ENCODE results near the gene STIM1.

The STIM1 gene

DNA sequence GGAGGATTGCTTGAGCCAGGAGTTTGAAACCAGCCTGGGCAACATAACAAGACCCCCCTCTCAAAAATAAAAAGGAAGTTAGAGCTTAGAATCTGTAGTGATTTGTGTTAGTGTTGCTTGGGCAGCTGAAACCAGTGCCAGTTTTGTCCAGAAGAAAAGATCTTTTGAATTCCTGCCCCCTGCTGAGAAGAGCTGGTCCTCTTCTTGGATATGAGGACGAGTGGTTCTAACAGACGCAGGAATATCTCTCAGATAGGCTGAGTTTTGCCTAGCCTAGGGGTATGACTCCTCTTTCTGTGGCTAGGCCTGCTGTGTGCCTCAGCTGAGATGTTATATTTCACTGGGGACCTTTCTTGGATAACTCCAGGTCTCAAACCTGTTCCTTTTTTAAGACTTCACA lies 102.8 kb downstream of the STIM1 start:
- H3K4me3 ChIP-seq (ENCODE audit: low read depth, low read length), result no peak overlapping the region
- no peak for DNase-seq (ENCODE audit: low read depth)
- TF ChIP-seq, protein P1, sequence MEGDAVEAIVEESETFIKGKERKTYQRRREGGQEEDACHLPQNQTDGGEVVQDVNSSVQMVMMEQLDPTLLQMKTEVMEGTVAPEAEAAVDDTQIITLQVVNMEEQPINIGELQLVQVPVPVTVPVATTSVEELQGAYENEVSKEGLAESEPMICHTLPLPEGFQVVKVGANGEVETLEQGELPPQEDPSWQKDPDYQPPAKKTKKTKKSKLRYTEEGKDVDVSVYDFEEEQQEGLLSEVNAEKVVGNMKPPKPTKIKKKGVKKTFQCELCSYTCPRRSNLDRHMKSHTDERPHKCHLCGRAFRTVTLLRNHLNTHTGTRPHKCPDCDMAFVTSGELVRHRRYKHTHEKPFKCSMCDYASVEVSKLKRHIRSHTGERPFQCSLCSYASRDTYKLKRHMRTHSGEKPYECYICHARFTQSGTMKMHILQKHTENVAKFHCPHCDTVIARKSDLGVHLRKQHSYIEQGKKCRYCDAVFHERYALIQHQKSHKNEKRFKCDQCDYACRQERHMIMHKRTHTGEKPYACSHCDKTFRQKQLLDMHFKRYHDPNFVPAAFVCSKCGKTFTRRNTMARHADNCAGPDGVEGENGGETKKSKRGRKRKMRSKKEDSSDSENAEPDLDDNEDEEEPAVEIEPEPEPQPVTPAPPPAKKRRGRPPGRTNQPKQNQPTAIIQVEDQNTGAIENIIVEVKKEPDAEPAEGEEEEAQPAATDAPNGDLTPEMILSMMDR (IDR thresholded peaks at IDR 0.05; ENCODE audit: insufficient read depth, low read depth, low read length, missing control alignments), result no peak

DNA sequence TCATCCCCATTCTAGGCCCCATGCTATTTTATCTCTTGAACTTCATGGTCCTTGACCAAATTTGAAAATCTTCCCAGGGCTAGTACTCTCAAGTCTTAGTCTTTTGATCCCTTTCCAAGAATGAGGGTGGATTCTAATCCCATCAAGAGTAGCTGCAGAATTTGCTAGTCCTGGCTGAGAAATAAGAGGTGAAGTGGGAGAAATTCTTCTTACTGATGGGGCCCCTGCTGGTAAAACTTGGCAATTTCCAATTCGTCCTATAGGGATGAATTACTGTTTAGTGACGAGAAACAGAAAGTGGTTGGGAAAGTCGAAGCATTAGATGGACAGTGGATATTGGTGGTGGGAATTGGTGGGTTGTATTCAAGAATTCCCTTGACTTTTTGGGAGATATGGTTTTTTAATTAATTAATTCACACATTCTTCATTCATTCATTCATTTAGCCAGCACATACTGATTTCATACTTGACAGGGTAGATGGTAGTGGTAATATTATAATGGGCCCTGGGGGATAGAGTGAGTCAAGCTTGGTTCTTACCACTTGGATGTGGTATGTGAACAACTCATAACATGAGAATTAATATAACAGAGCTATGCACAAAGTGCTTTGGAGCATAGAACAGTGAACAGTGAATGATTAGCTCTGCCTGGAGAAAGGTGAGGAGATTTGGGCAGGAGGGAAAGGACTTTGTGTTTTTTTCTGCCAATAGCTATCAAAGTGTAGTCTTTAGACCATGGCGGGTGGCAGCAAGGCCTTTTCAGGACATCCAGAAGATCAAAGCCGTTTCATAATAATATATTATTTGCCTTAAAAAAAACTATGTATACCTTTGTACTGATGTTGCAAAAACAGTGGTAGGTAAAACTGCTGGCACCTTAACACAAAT lies 103.8 kb downstream of the STIM1 start:
- H3K4me3 ChIP-seq (ENCODE audit: low read depth, low read length), result no peak overlapping the region
- TF ChIP-seq, protein P1 (IDR thresholded peaks at IDR 0.05; ENCODE audit: insufficient read depth, low read depth, low read length, missing control alignments), result no peak
- peak; percentile 19 for DNase-seq (ENCODE audit: low read depth)

DNA sequence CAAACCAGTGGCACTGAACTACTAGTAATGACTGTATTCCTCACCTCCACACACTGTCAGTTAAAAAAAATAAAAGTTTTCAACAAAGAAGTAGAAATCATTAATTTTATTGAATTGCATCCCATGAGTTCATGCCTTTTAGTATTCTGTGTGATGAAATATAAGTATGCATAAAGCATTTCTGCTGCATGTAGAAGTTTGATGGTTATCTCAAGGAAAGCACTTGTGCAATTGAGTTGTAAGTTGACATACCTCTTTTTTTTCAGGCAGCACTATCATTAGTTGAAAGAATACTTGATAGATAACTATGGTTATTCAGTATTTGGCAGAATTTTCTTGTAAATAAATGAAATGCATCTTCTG lies 104.4 kb downstream of the STIM1 start:
- TF ChIP-seq, protein P1 (IDR thresholded peaks at IDR 0.05; ENCODE audit: insufficient read depth, low read depth, low read length, missing control alignments), result no peak
- DNase-seq (ENCODE audit: low read depth), result no peak
- no peak overlapping the region for H3K4me3 ChIP-seq (ENCODE audit: low read depth, low read length)

DNA sequence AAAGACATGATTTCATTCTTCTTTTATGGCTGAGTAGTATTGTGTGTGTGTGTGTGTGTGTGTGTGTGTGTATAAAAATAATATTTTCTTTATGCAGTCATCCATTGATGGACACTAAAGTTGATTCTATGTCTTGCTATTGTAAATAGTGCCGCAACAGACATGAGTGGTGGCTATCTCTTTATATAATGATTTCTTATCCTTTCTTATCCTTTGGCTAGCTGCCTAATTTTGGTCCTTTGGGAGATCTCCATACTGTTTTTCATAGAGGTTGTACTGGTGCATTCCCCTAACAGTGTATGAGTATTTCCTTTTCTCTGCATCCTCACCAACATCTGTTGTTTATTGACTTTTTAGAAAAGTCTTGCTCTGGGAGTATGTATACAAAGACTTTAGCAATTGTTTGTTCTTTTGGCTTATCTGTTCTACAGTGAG lies 107.0 kb downstream of the STIM1 start:
- H3K4me3 ChIP-seq (ENCODE audit: low read depth, low read length), result no peak overlapping the region
- DNase-seq (ENCODE audit: low read depth), result no peak
- TF ChIP-seq, protein P1 (IDR thresholded peaks at IDR 0.05; ENCODE audit: insufficient read depth, low read depth, low read length, missing control alignments), result no peak

DNA sequence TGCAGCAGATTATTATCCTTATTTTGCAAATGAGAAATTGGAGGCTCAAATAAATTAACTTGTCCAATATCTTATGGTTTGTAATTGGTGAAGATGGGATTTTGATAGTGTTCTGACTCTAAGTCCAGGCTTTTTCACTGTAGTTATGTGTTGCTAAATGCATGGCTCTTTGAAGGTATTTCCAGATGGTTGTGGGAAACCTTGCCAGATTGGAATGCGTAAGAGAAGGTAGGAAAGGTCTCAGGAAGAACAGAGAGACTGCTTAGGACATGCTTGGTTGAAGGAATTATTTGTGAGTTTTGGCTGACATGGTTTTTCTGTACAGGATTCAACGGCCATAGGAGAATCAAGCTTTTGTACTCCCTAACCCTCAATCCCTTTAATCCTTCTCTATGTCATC lies 108.6 kb downstream of the STIM1 start:
- no peak for DNase-seq (ENCODE audit: low read depth)
- TF ChIP-seq, protein P1 (IDR thresholded peaks at IDR 0.05; ENCODE audit: insufficient read depth, low read depth, low read length, missing control alignments), result no peak
- H3K4me3 ChIP-seq (ENCODE audit: low read depth, low read length), result no peak overlapping the region

DNA sequence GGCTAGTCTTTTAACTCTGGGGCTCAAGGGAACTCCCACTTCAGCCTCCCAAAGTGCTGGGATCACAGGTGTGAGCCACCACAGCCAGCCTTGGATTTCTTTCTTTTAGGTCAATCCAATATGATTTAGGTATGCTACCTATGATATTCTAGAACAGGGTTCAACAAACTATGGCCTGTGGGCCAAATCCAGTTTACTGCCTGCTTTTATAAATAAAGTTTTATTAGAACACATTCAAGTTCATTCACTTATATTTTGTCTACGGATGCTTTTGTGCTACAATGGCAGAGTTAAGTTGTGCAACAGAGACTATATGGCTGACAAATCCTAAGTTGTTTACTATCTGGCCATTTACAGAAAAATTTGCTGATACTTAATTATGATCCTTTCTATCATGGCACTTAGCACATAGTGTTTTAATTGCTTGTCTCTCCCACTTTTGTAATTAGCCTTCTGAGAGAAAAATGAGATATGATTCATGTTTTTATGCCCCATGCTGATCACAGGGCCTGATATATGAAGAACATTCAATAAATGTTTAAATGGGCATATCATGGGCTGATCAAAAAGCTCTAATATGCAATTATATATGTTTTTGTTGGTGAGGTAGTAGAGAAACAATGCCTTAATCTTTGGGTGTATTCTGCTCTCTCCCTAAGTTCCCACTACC lies 109.6 kb downstream of the STIM1 start:
- H3K4me3 ChIP-seq (ENCODE audit: low read depth, low read length), result no peak overlapping the region
- TF ChIP-seq, protein P1 (IDR thresholded peaks at IDR 0.05; ENCODE audit: insufficient read depth, low read depth, low read length, missing control alignments), result no peak
- DNase-seq (ENCODE audit: low read depth), result no peak

Measured in GM12865 (cell line).